NCI-H2171 (cell line): ENCODE data around the gene CMIP.

Experiments used
- DNase-seq: peaks from one replicate; lab custom pipeline; 2025; lab: John Stamatoyannopoulos, UW

CMIP gene

GRCh38 chr16:81495321-81496234 is 51.0 kb downstream of the CMIP start:
- no peak for DNase-seq

- DNase-seq, result no peak
These were observed 51.7 kb downstream of the CMIP start for GRCh38 chr16:81496321-81496720.

GRCh38 chr16:81496742-81497141 is 52.1 kb downstream of the CMIP start:
- DNase-seq, result no peak

- DNase-seq, result no peak
These were observed 53.1 kb downstream of the CMIP start for GRCh38 chr16:81497690-81498089.

- no peak for DNase-seq
These were observed 53.7 kb downstream of the CMIP start for GRCh38 chr16:81498351-81498750.

- no peak for DNase-seq
These were observed 55.2 kb downstream of the CMIP start for GRCh38 chr16:81499576-81500380.

- no peak for DNase-seq
These were observed 56.4 kb downstream of the CMIP start for GRCh38 chr16:81500833-81501521.

GRCh38 chr16:81502396-81503070 is 57.9 kb downstream of the CMIP start:
- no peak for DNase-seq

GRCh38 chr16:81505011-81505661 is 60.5 kb downstream of the CMIP start:
- DNase-seq, result no peak

- no peak for DNase-seq
These were observed 64.8 kb downstream of the CMIP start for GRCh38 chr16:81509404-81509803.

GRCh38 chr16:81510016-81510415 is 65.4 kb downstream of the CMIP start:
- no peak for DNase-seq

GRCh38 chr16:81511371-81511770 is 66.8 kb downstream of the CMIP start:
- no peak for DNase-seq

- DNase-seq, result no peak
These were observed 68.8 kb downstream of the CMIP start for GRCh38 chr16:81513204-81514040.

GRCh38 chr16:81514041-81514559 is 69.5 kb downstream of the CMIP start:
- no peak for DNase-seq

- no peak for DNase-seq
These were observed 70.1 kb downstream of the CMIP start for GRCh38 chr16:81514568-81515258.

GRCh38 chr16:81515281-81515680 is 70.7 kb downstream of the CMIP start:
- DNase-seq, result no peak

GRCh38 chr16:81515721-81516120 is 71.1 kb downstream of the CMIP start:
- DNase-seq, result no peak

- DNase-seq, result no peak
These were observed 72.0 kb downstream of the CMIP start for GRCh38 chr16:81516478-81517149.

GRCh38 chr16:81517150-81517499 is 72.5 kb downstream of the CMIP start:
- no peak for DNase-seq
